H9 (cell line): ENCODE results near the gene LRP1B. TPM values are rescaled to one million over a fixed set of nuclear protein-coding genes. Genes with fewer than 3 reads are reported as not detected.

Source experiments
- DNase-seq: peaks from one replicate; pipeline ENCODE4 v3.0.0-alpha.2; 2017
- H2AFZ ChIP-seq: one replicate; pipeline ENCODE4 v1.6.1; 2013; ENCODE audit warnings: mild to moderate bottlenecking, low read length, control low read depth, moderate library complexity
- H2AK5ac ChIP-seq: 2 replicates; pipeline ENCODE4 v1.6.1; 2013; ENCODE audit warnings: low read length, control low read depth, mixed read lengths; ENCODE audit not compliant: insufficient read length
- H2BK120ac ChIP-seq: one replicate; pipeline ENCODE4 v1.6.1; 2013; ENCODE audit warnings: low read depth, mild to moderate bottlenecking, low read length, control low read depth, inconsistent platforms; ENCODE audit not compliant: poor library complexity, severe bottlenecking
- H2BK12ac ChIP-seq: 2 replicates; pipeline ENCODE4 v1.6.1; 2013; ENCODE audit warnings: low read length, control low read depth, mixed read lengths, low read depth; ENCODE audit not compliant: insufficient read length
- H2BK15ac ChIP-seq: 2 replicates; pipeline ENCODE4 v1.6.1; 2013; ENCODE audit warnings: low read depth, low read length, control low read depth
- H2BK20ac ChIP-seq: one replicate; pipeline ENCODE4 v1.6.1; 2013; ENCODE audit warnings: low read depth, mild to moderate bottlenecking, low read length, control low read depth, inconsistent platforms; ENCODE audit not compliant: poor library complexity, severe bottlenecking
- H2BK5ac ChIP-seq: 2 replicates; pipeline ENCODE4 v1.6.1; 2013; ENCODE audit warnings: low read length, control low read depth, mixed read lengths; ENCODE audit not compliant: insufficient read length
- H3K14ac ChIP-seq: 2 replicates; pipeline ENCODE4 v1.6.1; 2013; ENCODE audit warnings: low read length, control low read depth; ENCODE audit not compliant: insufficient read depth
- H3K18ac ChIP-seq: 2 replicates; pipeline ENCODE4 v1.6.1; 2013; ENCODE audit warnings: low read depth, mild to moderate bottlenecking, mixed read lengths, low read length, control low read depth; ENCODE audit not compliant: insufficient read length
- H3K23ac ChIP-seq: 2 replicates; pipeline ENCODE4 v1.6.1; 2013; ENCODE audit warnings: low read length, control low read depth, mixed read lengths, low read depth; ENCODE audit not compliant: insufficient read length
- H3K23me2 ChIP-seq: 2 replicates; pipeline ENCODE4 v1.6.1; 2013; ENCODE audit warnings: low read depth, mild to moderate bottlenecking, mixed read lengths, low read length, control low read depth; ENCODE audit not compliant: insufficient read length, poor library complexity, severe bottlenecking
- H3K27ac ChIP-seq: 2 replicates; pipeline ENCODE4 v1.5.1; 2013; ENCODE audit warnings: low read length, control low read depth, mixed read lengths, low read depth; ENCODE audit not compliant: insufficient read length
- H3K27me3 ChIP-seq: 2 replicates; pipeline ENCODE4 v1.6.1; 2013; ENCODE audit warnings: low read length, control low read depth, inconsistent platforms; ENCODE audit not compliant: insufficient read depth
- H3K4ac ChIP-seq: 2 replicates; pipeline ENCODE4 v1.6.1; 2013; ENCODE audit warnings: low read depth, mild to moderate bottlenecking, control low read depth, inconsistent platforms, low read length, moderate library complexity
- H3K4me1 ChIP-seq: 2 replicates; pipeline ENCODE4 v1.6.1; 2013; ENCODE audit warnings: low read length, control low read depth, inconsistent platforms; ENCODE audit not compliant: insufficient read depth
- H3K4me2 ChIP-seq: 2 replicates; pipeline ENCODE4 v1.6.1; 2013; ENCODE audit warnings: low read length, control low read depth, mixed read lengths; ENCODE audit not compliant: insufficient read length, insufficient read depth
- H3K56ac ChIP-seq: 2 replicates; pipeline ENCODE4 v1.6.1; 2013; ENCODE audit warnings: low read depth, mild to moderate bottlenecking, mixed read lengths, low read length, control low read depth; ENCODE audit not compliant: insufficient read length
- H3K79me1 ChIP-seq: 2 replicates; pipeline ENCODE4 v1.6.1; 2013; ENCODE audit warnings: low read depth, mild to moderate bottlenecking, moderate library complexity, low read length, control low read depth, inconsistent platforms; ENCODE audit not compliant: insufficient read depth, poor library complexity, severe bottlenecking
- H3K79me2 ChIP-seq: 2 replicates; pipeline ENCODE4 v1.6.1; 2013; ENCODE audit warnings: low read length, control low read depth, inconsistent platforms; ENCODE audit not compliant: insufficient read depth
- H3K9ac ChIP-seq: 2 replicates; pipeline ENCODE4 v1.6.1; 2013; ENCODE audit warnings: low read length, control low read depth, mixed read lengths; ENCODE audit not compliant: insufficient read length; ENCODE audit errors: extremely low read depth
- H3K9me3 ChIP-seq: one replicate; pipeline ENCODE4 v1.6.1; 2013; ENCODE audit warnings: low read depth, low read length, inconsistent platforms; ENCODE audit not compliant: control insufficient read depth
- H3T11ph ChIP-seq: one replicate; pipeline ENCODE4 v1.6.1; 2013; ENCODE audit warnings: mild to moderate bottlenecking, low read length, control low read depth, inconsistent platforms
- H4K20me1 ChIP-seq: one replicate; pipeline ENCODE4 v1.6.1; 2013; ENCODE audit not compliant: control insufficient read depth, insufficient read length, insufficient read depth
- H4K5ac ChIP-seq: 2 replicates; pipeline ENCODE4 v1.6.1; 2013; ENCODE audit warnings: low read depth, mild to moderate bottlenecking, mixed read lengths, low read length, control low read depth; ENCODE audit not compliant: insufficient read length
- H4K8ac ChIP-seq: replicated peaks from 2 replicates; pipeline ENCODE4 v1.6.1; 2013; ENCODE audit warnings: low read length, control low read depth, mixed read lengths, low read depth; ENCODE audit not compliant: insufficient read length
- H4K91ac ChIP-seq: 2 replicates; pipeline ENCODE4 v1.6.1; 2013; ENCODE audit warnings: low read depth, mild to moderate bottlenecking, moderate library complexity, mixed read lengths, low read length, control low read depth; ENCODE audit not compliant: insufficient read length
- H3K27ac Mint-ChIP-seq, 3 experiments: 2 replicates in 2 of 3; 3 replicates in 1 of 3; pipeline ENCODE4 v1.8.0; 2020 to 2021; ENCODE audit warnings: mixed read lengths in 3 of 3, mild to moderate bottlenecking in 1 of 3, moderate library complexity in 1 of 3
- H3K27me3 Mint-ChIP-seq: 2 replicates; pipeline ENCODE4 v1.8.0; 2021; ENCODE audit warnings: low read depth, mild to moderate bottlenecking, moderate library complexity, mixed read lengths
- H3K36me3 Mint-ChIP-seq, 3 experiments: 2 replicates in 2 of 3; 3 replicates in 1 of 3; pipeline ENCODE4 v1.8.0; 2020 to 2021; ENCODE audit warnings: low read depth in 3 of 3, mixed read lengths in 3 of 3; ENCODE audit not compliant: insufficient read depth in 1 of 3
- H3K4me1 Mint-ChIP-seq, 2 experiments: 2 replicates each; pipeline ENCODE4 v1.8.0; 2020; ENCODE audit warnings: mixed read lengths in 2 of 2
- H3K4me3 Mint-ChIP-seq, 2 experiments: 2 replicates in 1 of 2; 3 replicates in 1 of 2; pipeline ENCODE4 v1.8.0; 2020 to 2021; ENCODE audit warnings: mild to moderate bottlenecking in 2 of 2, mixed read lengths in 2 of 2, moderate library complexity in 1 of 2
- H3K9me3 Mint-ChIP-seq, 2 experiments: 2 replicates in 1 of 2; 3 replicates in 1 of 2; pipeline ENCODE4 v1.8.0; 2020; ENCODE audit warnings: mild to moderate bottlenecking in 2 of 2, mixed read lengths in 2 of 2, moderate library complexity in 1 of 2
- WGBS: extraction: QIAGEN DNeasy Blood & Tissue Kit; methylation state at CpG from one replicate; pipeline ENCODE4 v1.1.7; 2013; ENCODE audit warnings: missing lambda C conversion rate, low lambda C conversion rate, mixed read lengths; ENCODE audit not compliant: insufficient read length; ENCODE audit errors: extremely low coverage; 5-methylcytosine and 5-hydroxymethylcytosine counted together
- total RNA-seq: library from RNA; stranded (reverse); gene quantifications from 2 replicates; pipeline ENCODE4 v1.2.1, GENCODE V29; 2021
- TF ChIP-seq, protein P1 (sequence below): fragments of 200-600 bp; sonication (generic); conservative IDR thresholded peaks from 3 replicates; pipeline ENCODE4 v1.8.0; 2021; ENCODE audit warnings: antibody characterized with exemption, mild to moderate bottlenecking

Gene LRP1B
- total RNA-seq, 1 experiment from 2014 or later = not detected

- H3K27ac Mint-ChIP-seq = no peak overlapping the region
- H4K5ac ChIP-seq = no peak overlapping the region
- H2AK5ac ChIP-seq = no peak overlapping the region
- no peak overlapping the region for H3K23ac ChIP-seq
- H3K27me3 Mint-ChIP-seq = no peaks in the 10 kb centered on the region
- no peak overlapping the region for H2AFZ ChIP-seq
- H3K9me3 ChIP-seq = no peaks in the 10 kb centered on the region
- no peak overlapping the region for H3K4me3 Mint-ChIP-seq
- H3K4me1 Mint-ChIP-seq = no peaks in the 10 kb centered on the region
- H2BK15ac ChIP-seq = no peak overlapping the region
- no peaks in the 10 kb centered on the region for H3K23me2 ChIP-seq
- DNase-seq = no peak
- H2BK5ac ChIP-seq = no peak overlapping the region
- no peak overlapping the region for H3K27ac ChIP-seq
- H4K8ac ChIP-seq = no peak overlapping the region
- H3K4me1 ChIP-seq = no peaks in the 10 kb centered on the region
- H3K36me3 Mint-ChIP-seq = no peaks in the 10 kb centered on the region
- no peaks in the 10 kb centered on the region for H3K9me3 Mint-ChIP-seq
- no peak overlapping the region for H4K91ac ChIP-seq
- no peak overlapping the region for H3K14ac ChIP-seq
- H3K79me2 ChIP-seq = no peaks in the 10 kb centered on the region
- TF ChIP-seq, protein P1, sequence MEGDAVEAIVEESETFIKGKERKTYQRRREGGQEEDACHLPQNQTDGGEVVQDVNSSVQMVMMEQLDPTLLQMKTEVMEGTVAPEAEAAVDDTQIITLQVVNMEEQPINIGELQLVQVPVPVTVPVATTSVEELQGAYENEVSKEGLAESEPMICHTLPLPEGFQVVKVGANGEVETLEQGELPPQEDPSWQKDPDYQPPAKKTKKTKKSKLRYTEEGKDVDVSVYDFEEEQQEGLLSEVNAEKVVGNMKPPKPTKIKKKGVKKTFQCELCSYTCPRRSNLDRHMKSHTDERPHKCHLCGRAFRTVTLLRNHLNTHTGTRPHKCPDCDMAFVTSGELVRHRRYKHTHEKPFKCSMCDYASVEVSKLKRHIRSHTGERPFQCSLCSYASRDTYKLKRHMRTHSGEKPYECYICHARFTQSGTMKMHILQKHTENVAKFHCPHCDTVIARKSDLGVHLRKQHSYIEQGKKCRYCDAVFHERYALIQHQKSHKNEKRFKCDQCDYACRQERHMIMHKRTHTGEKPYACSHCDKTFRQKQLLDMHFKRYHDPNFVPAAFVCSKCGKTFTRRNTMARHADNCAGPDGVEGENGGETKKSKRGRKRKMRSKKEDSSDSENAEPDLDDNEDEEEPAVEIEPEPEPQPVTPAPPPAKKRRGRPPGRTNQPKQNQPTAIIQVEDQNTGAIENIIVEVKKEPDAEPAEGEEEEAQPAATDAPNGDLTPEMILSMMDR = no peak
- no peak overlapping the region for H3K56ac ChIP-seq
- WGBS = no CpG with 5 or more reads among the region's 1 CpG
- H3K79me1 ChIP-seq = no peaks in the 10 kb centered on the region
- no peak overlapping the region for H3K18ac ChIP-seq
- H2BK120ac ChIP-seq = no peak overlapping the region
- no peak overlapping the region for H3K9ac ChIP-seq
- no peaks in the 10 kb centered on the region for H4K20me1 ChIP-seq
- H2BK12ac ChIP-seq = no peak overlapping the region
- no peaks in the 10 kb centered on the region for H3K27me3 ChIP-seq
- H2BK20ac ChIP-seq = no peak overlapping the region
- no peak overlapping the region for H3T11ph ChIP-seq
- H3K4me2 ChIP-seq = no peak overlapping the region
- H3K4ac ChIP-seq = no peak overlapping the region
Observed at GRCh38 chr2:140718999-140719398, 1411.8 kb downstream of the LRP1B start.
